Activated B cell treated with CpG ODN at 0.5 μM for 24 hours (primary cell): ENCODE results near the gene HSPA12B. TPM values are rescaled to one million over a fixed set of nuclear protein-coding genes. Genes with fewer than 3 reads are reported as not detected.

Experiments used
- ATAC-seq: fragments of 200-7000 bp; cut with Tn5 transposase; one replicate; pipeline ENCODE4 v1.10.0; 2021; ENCODE audit warnings: low read depth, mild to moderate bottlenecking, moderate library complexity
- CTCF ChIA-PET: fragments of 350-600 bp; sonication (Branson Sonifier 250); formaldehyde crosslinking; loops from one replicate; lab custom pipeline; 2021; ENCODE audit warnings: antibody characterized with exemption; lab: Charles Lee
- POLR2A ChIA-PET: fragments of 350-600 bp; sonication (Branson Sonifier 250); formaldehyde crosslinking; loops from one replicate; lab custom pipeline; 2021; ENCODE audit warnings: antibody characterized with exemption; lab: Charles Lee
- DNase-seq: peaks from one replicate; pipeline ENCODE4 v3.0.0; 2022
- H3K27ac Mint-ChIP-seq: one replicate; pipeline ENCODE4 v1.8.0; 2020; ENCODE audit warnings: mixed read lengths
- H3K27me3 Mint-ChIP-seq: one replicate; pipeline ENCODE4 v1.8.0; 2021; ENCODE audit warnings: mixed read lengths
- H3K36me3 Mint-ChIP-seq: one replicate; pipeline ENCODE4 v1.8.0; 2021; ENCODE audit warnings: low read depth, mixed read lengths
- H3K4me1 Mint-ChIP-seq: one replicate; pipeline ENCODE4 v1.8.0; 2021; ENCODE audit warnings: mixed read lengths
- H3K4me3 Mint-ChIP-seq: one replicate; pipeline ENCODE4 v1.8.0; 2020; ENCODE audit warnings: mild to moderate bottlenecking, mixed read lengths
- H3K9me3 Mint-ChIP-seq: one replicate; pipeline ENCODE4 v1.8.0; 2020; ENCODE audit warnings: mixed read lengths
- intact Hi-C: fragments of 100-400 bp; cut with micrococcal nuclease; formaldehyde crosslinking; loops from one replicate; pipeline ENCODE4 v1.15.1; 2024
- total RNA-seq: library from RNA; stranded (reverse); gene quantifications from 2 replicates; pipeline ENCODE4 v1.2.3, GENCODE V29; 2022
- TF ChIP-seq, protein P1 (sequence below): fragments of 200-600 bp; IDR thresholded peaks from one replicate; pipeline ENCODE4 v1.8.0; 2022; ENCODE audit warnings: antibody characterized with exemption, mild to moderate bottlenecking

Gene HSPA12B
- total RNA-seq, 1 donor from 2014 or later, result not detected

- ChIA-PET POLR2A (no interaction called here), CTCF (no interaction called here)
- TF ChIP-seq, protein P1, sequence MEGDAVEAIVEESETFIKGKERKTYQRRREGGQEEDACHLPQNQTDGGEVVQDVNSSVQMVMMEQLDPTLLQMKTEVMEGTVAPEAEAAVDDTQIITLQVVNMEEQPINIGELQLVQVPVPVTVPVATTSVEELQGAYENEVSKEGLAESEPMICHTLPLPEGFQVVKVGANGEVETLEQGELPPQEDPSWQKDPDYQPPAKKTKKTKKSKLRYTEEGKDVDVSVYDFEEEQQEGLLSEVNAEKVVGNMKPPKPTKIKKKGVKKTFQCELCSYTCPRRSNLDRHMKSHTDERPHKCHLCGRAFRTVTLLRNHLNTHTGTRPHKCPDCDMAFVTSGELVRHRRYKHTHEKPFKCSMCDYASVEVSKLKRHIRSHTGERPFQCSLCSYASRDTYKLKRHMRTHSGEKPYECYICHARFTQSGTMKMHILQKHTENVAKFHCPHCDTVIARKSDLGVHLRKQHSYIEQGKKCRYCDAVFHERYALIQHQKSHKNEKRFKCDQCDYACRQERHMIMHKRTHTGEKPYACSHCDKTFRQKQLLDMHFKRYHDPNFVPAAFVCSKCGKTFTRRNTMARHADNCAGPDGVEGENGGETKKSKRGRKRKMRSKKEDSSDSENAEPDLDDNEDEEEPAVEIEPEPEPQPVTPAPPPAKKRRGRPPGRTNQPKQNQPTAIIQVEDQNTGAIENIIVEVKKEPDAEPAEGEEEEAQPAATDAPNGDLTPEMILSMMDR, result no peak
- H3K4me3 Mint-ChIP-seq, result no peak overlapping the region
- intact Hi-C loops, result no loop called here
- H3K27me3 Mint-ChIP-seq, result peaks cover 5% of the 10 kb centered on the region
- ATAC-seq (no peak), DNase-seq (no peak)
- H3K9me3 Mint-ChIP-seq, result no peaks in the 10 kb centered on the region
- H3K27ac Mint-ChIP-seq, result no peak overlapping the region
- peaks cover 2% of the 10 kb centered on the region for H3K4me1 Mint-ChIP-seq
- no peaks in the 10 kb centered on the region for H3K36me3 Mint-ChIP-seq
Measured at GRCh38 chr20:3739054-3739925, 6.8 kb downstream of the HSPA12B start.

- no peaks in the 10 kb centered on the region for H3K36me3 Mint-ChIP-seq
- H3K27me3 Mint-ChIP-seq, result peaks cover 11% of the 10 kb centered on the region
- no peaks in the 10 kb centered on the region for H3K9me3 Mint-ChIP-seq
- no peak overlapping the region for H3K27ac Mint-ChIP-seq
- no peak for ATAC-seq
- intact Hi-C loops, result no loop called here
- no peak for DNase-seq
- peaks cover 8% of the 10 kb centered on the region for H3K4me1 Mint-ChIP-seq
- POLR2A ChIA-PET, result no interaction called here
- TF ChIP-seq, protein P1, result no peak
- CTCF ChIA-PET, result no interaction called here
- no peak overlapping the region for H3K4me3 Mint-ChIP-seq
Measured at GRCh38 chr20:3739926-3740451, 7.5 kb downstream of the HSPA12B start.

DNA sequence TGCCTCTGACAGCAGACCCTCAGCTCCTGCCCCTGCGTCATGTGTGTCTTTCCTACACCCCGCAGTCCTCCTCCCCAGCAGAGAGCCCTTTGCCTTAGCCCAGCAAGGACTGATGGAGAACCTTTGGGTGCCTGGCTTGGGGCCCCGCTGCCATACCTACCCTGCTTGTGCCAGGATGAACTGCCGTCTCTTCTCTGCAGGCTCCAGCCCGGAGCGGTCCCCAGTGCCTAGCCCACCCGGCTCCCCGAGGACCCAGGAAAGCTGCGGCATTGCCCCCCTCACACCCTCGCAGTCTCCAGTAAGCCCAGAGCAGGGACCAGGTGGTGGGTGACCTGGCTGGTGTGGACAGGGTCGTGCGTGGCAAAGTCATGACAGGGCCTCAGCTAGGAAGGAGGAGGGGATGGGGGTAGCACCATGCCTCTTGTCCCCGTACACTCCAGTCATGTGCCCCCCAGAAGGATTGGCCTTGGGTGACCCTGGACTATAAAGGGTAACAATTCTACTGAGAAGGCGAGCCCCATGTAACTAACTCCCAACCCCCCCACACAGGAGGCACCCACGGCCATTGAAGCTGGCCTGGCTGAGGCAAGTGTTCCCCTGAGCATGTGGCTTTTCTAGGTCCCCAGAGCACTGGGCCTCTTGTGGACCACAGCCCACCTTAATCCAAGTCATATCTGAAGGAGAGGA lies 8.3 kb downstream of the HSPA12B start:
- Mint-ChIP-seq H3K36me3 (no peaks in the 10 kb centered on the region), H3K9me3 (no peaks in the 10 kb centered on the region), H3K27ac (no peak overlapping the region), H3K4me1 (peaks cover 11% of the 10 kb centered on the region), H3K27me3 (peaks cover 15% of the 10 kb centered on the region), H3K4me3 (no peak overlapping the region)
- ChIA-PET POLR2A (no interaction called here), CTCF (no interaction called here)
- no peak for ATAC-seq
- DNase-seq, result no peak
- TF ChIP-seq, protein P1, result no peak
- intact Hi-C loops, result no loop called here

GRCh38 chr20:3741836-3742458 lies 9.5 kb downstream of the HSPA12B start:
- POLR2A ChIA-PET, result no interaction called here
- DNase-seq (no peak), ATAC-seq (no peak)
- TF ChIP-seq, protein P1, result no peak
- Mint-ChIP-seq H3K9me3 (no peaks in the 10 kb centered on the region), H3K27me3 (peaks cover 18% of the 10 kb centered on the region), H3K27ac (no peak overlapping the region), H3K4me1 (peaks cover 11% of the 10 kb centered on the region), H3K36me3 (no peaks in the 10 kb centered on the region), H3K4me3 (no peak overlapping the region)
- intact Hi-C loops, result no loop called here
- CTCF ChIA-PET, result interaction anchor here (0.6 kb wide), 1 partner anchor 56 kb away, joined by 3 read pairs; no protein-coding TSS in a partner anchor
